HG03135 (cell line): ENCODE measurements around the gene MELK.
"Not testable (repeated sequence)": the region's sequence is repeated elsewhere in the genome, so short reads cannot be mapped to it uniquely, and the experiment has no call there.

Experiments used
- ATAC-seq: cut with Tn5 transposase; IDR thresholded peaks from one replicate; pipeline ENCODE4 v1.9.1; 2021; ENCODE audit warnings: mild to moderate bottlenecking, moderate library complexity; ENCODE audit not compliant: unreplicated experiment

MELK gene

GRCh38 chr9:36572515-36573418, at the start of gene MELK:
TSS of gene MELK (plus strand) at chr9:36572895. CDS start at chr9:36581682, 8,787 bp downstream.
- peak; percentile 65 for ATAC-seq

DNA sequence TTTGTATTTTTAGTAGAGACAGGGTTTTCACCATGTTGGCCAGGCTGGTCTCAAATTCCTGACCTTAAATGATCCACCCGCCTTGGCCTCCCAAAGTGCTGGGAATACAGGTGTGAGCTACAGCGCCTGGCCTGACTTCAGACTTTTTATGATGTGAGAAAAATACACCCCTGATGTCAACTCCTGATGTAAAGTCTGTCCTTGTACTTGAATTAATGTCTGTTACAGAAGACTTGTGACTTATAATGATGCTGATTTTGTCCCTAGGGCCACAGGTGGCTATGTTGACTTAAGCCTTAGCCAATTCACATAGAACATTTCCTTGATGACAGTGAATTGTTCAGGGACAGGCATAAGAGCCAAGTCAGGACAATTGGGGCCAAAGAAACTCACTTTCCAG, 42.5 kb upstream of the MELK start:
- ATAC-seq: no peak

DNA sequence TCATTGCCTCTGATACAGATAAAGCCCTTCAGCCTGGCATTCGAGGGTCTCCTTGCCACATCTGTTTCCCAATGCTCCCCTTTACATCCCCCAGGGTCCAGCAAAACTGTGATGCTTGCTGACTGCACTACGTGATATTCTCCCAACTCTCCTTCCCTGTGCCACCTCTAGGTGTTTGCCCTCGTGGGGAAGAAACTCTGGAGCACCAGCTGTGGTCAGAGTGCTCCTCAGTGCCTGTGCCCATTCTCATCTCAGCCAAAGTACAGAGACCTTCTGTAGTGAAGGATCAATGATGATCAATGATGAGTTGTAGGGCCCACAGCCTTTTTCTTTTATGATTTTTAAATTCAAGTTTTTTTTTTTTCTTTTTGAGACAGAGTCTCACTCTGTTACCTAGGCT, 40.3 kb upstream of the MELK start:
- ATAC-seq: no peak

- not testable (repeated sequence) for ATAC-seq
These were observed 39.0 kb upstream of the MELK start for GRCh38 chr9:36533726-36534125.

DNA sequence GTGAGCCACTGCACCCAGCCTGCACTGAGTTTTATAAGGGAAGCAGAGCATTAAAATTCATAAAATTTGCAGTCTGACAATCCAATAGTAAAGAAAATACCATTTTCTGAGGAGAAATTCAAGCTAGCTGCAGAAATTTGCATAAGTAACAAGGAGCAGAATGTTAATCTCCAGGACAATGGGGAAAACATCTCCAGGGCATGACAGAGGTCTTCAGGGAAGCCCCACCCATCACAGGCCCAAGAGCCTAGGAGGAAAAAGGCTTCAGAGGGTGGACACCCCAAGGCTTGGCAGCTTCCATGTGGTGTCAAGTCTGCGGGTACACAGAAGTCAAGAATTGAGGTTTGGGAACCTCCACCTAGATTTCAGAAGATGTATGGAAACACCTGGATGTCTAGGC, 37.6 kb upstream of the MELK start:
- ATAC-seq: no peak

GRCh38 chr9:36537861-36538260, 34.8 kb upstream of the MELK start:
- no peak for ATAC-seq

- ATAC-seq: no peak
These were observed 30.3 kb upstream of the MELK start for GRCh38 chr9:36542355-36542754.

DNA sequence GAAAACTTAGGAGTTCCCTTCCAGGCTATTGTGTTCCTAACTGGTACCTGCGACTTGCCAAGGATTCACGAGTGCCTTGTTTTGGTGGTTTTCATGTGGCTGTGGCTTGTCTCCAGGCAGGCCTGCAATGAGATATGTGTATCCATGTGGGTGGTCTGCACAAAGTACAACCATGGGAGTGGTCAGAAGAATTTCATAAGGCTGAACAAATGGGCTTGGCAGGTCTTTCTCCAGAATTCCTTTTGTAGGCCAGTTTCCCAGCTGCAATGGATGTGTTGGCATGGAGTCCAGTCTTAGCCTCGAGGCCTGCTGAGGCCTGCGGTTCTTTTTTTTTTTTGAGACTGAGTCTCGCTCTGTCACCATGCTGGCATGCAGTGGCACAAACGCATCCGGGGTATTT, 28.8 kb upstream of the MELK start:
- no peak for ATAC-seq

GRCh38 chr9:36547598-36547997, 25.1 kb upstream of the MELK start:
- ATAC-seq: no peak

- no peak for ATAC-seq
These were observed 24.2 kb upstream of the MELK start for GRCh38 chr9:36548454-36548853.

GRCh38 chr9:36550135-36550534, 22.6 kb upstream of the MELK start:
- ATAC-seq: no peak

- not testable (repeated sequence) for ATAC-seq
These were observed 22.0 kb upstream of the MELK start for GRCh38 chr9:36550631-36551098.

DNA sequence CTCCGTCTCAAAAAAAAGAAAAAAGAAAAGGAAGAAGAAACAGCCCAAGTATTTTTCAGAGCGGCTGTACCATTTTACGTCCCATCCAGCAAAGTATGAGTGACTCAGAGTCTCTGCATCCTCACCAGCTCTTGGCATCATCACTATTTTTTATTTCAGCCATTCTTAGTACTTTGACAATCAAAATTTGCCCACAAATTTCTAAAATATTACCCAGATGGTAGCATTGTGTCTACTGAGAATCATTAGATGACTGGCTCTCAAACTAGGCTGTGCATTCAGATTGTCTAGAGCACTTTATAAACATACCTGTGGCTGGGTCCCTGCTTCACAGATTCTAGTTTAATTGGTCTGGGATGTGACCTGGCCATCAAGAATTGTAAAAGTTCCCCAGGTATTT, 21.6 kb upstream of the MELK start:
- ATAC-seq: no peak

DNA sequence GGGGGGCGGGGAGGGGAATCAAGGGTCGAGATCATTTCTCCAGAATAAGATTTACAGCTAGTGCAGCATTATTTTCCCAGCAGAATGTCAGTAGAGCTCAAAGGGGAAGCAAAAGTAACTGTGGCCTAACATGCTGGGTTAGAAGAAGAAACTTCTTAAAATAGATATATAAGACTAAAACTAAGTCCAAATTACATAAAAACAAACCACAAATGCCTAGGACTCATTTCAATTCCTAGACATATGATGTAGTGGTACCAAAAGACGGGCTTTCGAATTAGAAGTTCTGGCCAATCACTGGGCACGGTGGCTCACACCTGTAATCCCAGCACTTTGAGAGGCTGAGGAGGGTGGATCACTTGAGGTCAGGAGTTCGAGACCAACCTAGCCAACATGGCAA, 20.8 kb upstream of the MELK start:
- ATAC-seq: no peak

- ATAC-seq: no peak
These were observed 13.5 kb upstream of the MELK start for GRCh38 chr9:36559036-36559695.

- no peak for ATAC-seq
These were observed 11.9 kb upstream of the MELK start for GRCh38 chr9:36560771-36561170.

DNA sequence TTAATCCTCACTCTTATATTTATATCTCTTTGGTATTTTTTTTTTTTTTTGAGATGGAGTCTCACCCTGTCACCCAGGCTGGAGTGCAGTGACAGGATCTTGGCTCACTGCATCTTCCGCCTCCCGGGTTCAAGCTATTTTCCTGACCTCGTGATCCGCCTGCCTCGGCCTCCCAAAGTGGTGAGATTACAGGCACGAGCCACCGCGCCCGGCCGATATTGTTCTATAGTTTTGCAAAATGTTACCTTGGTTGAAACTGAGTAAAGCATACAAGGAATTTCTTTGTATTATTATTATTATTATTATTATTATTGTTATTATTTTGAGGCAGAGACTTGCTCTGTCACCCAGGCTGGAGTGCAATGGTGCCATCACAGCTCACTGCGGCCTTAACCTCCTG, 9.9 kb upstream of the MELK start:
- ATAC-seq: not testable (repeated sequence)

DNA sequence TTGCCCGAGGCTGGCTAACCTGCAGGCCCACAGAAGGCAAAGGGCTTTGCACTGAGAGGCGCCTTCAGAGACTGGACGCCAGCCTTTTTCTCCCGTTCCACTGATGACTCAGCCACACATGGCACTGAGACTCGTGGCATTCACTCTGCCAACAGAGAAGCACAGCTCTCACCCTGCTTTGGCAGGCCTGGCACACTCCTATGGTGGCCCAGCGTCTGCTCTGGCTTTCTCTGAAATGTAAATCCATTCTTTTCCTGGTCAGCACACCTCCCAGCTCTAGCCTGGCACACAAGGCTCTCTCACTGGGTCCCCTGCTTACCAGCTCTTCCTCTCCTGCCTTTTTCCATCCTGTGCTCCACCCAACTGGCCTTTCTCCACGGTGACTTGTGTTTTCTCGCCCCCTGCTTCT, 5.9 kb upstream of the MELK start:
- ATAC-seq: no peak

GRCh38 chr9:36568681-36569080, 4.0 kb upstream of the MELK start:
- not testable (repeated sequence) for ATAC-seq

DNA sequence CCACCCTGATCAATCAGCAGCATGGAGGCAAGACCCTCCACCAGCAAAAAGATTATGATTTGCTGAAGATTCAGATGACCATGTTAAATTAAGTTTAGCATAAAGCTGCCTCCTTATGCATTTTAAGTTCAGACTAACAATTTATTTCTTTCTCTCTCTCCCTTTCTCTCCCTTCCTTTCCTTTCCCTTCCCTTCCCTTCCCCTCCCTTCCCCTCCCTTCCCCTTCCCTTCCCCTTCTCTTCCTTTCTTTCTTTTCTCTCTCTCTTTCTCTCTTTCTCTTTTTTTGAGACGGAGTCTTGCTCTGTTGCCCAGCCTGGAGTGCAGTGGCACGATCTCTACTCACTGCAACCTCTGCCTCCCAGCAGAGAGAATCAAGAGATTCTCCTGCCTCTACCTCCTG, 1.4 kb upstream of the MELK start:
- ATAC-seq: no peak

- not testable (repeated sequence) for ATAC-seq
These were observed 1.4 kb downstream of the MELK start for GRCh38 chr9:36574045-36574444.

DNA sequence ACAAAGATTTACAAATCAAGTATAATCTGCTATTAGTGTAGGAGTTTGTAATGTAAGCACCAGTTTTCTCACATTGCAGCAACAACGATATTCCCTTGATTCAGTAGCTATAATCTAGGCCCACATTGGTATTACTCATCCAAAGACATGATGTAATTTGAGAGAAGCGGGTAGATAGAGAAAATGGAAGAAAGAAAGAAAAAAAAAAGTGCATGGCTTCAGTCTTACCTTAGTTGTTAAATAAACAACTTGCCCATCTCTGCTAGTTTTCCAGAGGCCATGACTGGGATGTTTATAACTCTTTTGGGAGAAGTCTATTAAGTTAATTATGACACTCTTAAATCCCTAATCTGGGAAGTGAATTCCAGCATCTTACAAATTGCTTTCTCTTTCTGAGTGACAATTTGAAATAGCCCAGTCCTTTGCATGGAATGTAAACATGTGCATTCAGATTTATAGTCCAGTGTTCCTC, 2.8 kb downstream of the MELK start:
- ATAC-seq: no peak
